Smooth muscle cell (in vitro differentiated cells): ENCODE data around the gene USP10. TPM values are rescaled to one million over a fixed set of nuclear protein-coding genes. Genes with fewer than 3 reads are reported as not detected.

ENCODE experiments used
- DNase-seq: peaks from one replicate; lab custom pipeline; 2025; ENCODE audit not compliant: unreplicated experiment; lab: John Stamatoyannopoulos, UW
- H2AFZ ChIP-seq: fragments of 200-600 bp; sonication (generic); 2 replicates; pipeline ENCODE4 v1.6.0; 2016; ENCODE audit warnings: antibody characterized with exemption, low read depth, mild to moderate bottlenecking
- H3F3A ChIP-seq: fragments of 200-600 bp; sonication (generic); 2 replicates; pipeline ENCODE4 v1.6.0; 2017; ENCODE audit warnings: antibody characterized with exemption, low read depth
- H3K27ac ChIP-seq: fragments of 200-600 bp; sonication (generic); 2 replicates; pipeline ENCODE4 v1.5.1; 2016; ENCODE audit warnings: low read depth, mild to moderate bottlenecking
- H3K27me3 ChIP-seq: fragments of 200-600 bp; sonication (generic); 2 replicates; pipeline ENCODE4 v1.6.1; 2016; ENCODE audit warnings: low read depth, mild to moderate bottlenecking
- H3K36me3 ChIP-seq: fragments of 200-600 bp; sonication (generic); 2 replicates; pipeline ENCODE4 v1.5.1; 2016; ENCODE audit warnings: low read depth
- H3K4me1 ChIP-seq: fragments of 200-600 bp; sonication (generic); 2 replicates; pipeline ENCODE4 v1.5.1; 2016; ENCODE audit warnings: low read depth
- H3K4me2 ChIP-seq: fragments of 200-600 bp; sonication (generic); 2 replicates; pipeline ENCODE4 v1.6.0; 2016; ENCODE audit warnings: mild to moderate bottlenecking
- H3K4me3 ChIP-seq: fragments of 200-600 bp; sonication (generic); 2 replicates; pipeline ENCODE4 v1.5.1; 2016; ENCODE audit warnings: mild to moderate bottlenecking
- H3K79me2 ChIP-seq: fragments of 200-600 bp; sonication (generic); 2 replicates; pipeline ENCODE4 v1.6.0; 2016; ENCODE audit warnings: low read depth, mild to moderate bottlenecking
- H3K9ac ChIP-seq: fragments of 200-600 bp; sonication (generic); 2 replicates; pipeline ENCODE4 v1.6.0; 2016; ENCODE audit warnings: low read depth
- H3K9me3 ChIP-seq: fragments of 200-600 bp; sonication (generic); replicated peaks from 2 replicates; pipeline ENCODE4 v1.5.1; 2016; ENCODE audit warnings: low read depth
- H4K20me1 ChIP-seq: fragments of 200-600 bp; sonication (generic); 2 replicates; pipeline ENCODE4 v1.6.0; 2016; ENCODE audit warnings: low read depth
- CTCF ChIP-seq: fragments of 200-600 bp; sonication (generic); IDR thresholded peaks from 2 replicates; pipeline ENCODE4 v1.5.1; 2017; ENCODE audit warnings: borderline replicate concordance, mild to moderate bottlenecking, antibody characterized with exemption; ENCODE audit not compliant: insufficient read depth, poor library complexity, severe bottlenecking
- WGBS: methylation state at CpG from one replicate; pipeline ENCODE4 v1.1.7; 2016; ENCODE audit warnings: low lambda C conversion rate; 5-methylcytosine and 5-hydroxymethylcytosine counted together
- polyA plus RNA-seq: library from polyadenylated mRNA; unstranded; fragments of >200 nt; fragmentation: Nextera tagmentation; extraction: Ambion mirVana; gene quantifications from 2 replicates; pipeline ENCODE4 v1.2.1, GENCODE V29; 2016
- total RNA-seq: library from RNA; depleted of rRNA; stranded (reverse); fragments of >200 nt; gene quantifications from 2 replicates; pipeline ENCODE4 v1.2.3, GENCODE V29; 2014

USP10 gene
- total and polyA plus RNA-seq, 2 experiments from 2014 or later: 52.5 to 56.1 TPM

GRCh38 chr16:84780544-84781376 lies 81.0 kb downstream of the USP10 start:
- Histone ChIP-seq H3K4me1 (no peaks in the 10 kb centered on the region), H3K4me3 (no peak overlapping the region), H3K27me3 (no peaks in the 10 kb centered on the region), H3K4me2 (no peak overlapping the region), H2AFZ (no peak overlapping the region), H3F3A (no peaks in the 10 kb centered on the region), H3K27ac (no peak overlapping the region), H3K36me3 (peaks cover 16% of the 10 kb centered on the region), H4K20me1 (no peaks in the 10 kb centered on the region), H3K9me3 (no peaks in the 10 kb centered on the region), H3K79me2 (no peaks in the 10 kb centered on the region), H3K9ac (no peak overlapping the region)
- no peak for DNase-seq
- TF ChIP-seq CTCF: no peak
- WGBS: 96% methylated on average over 12 of the region's 12 CpGs

- Histone ChIP-seq H3K27ac (no peak overlapping the region), H4K20me1 (no peaks in the 10 kb centered on the region), H2AFZ (no peak overlapping the region), H3K36me3 (peaks cover 15% of the 10 kb centered on the region), H3K9me3 (no peaks in the 10 kb centered on the region), H3F3A (no peaks in the 10 kb centered on the region), H3K4me3 (no peak overlapping the region), H3K4me1 (no peaks in the 10 kb centered on the region), H3K9ac (no peak overlapping the region), H3K4me2 (no peak overlapping the region), H3K79me2 (no peaks in the 10 kb centered on the region), H3K27me3 (no peaks in the 10 kb centered on the region)
- WGBS: 83% methylated on average over 2 of the region's 2 CpGs
- no peak for DNase-seq
- TF ChIP-seq CTCF: no peak
Measured at GRCh38 chr16:84782846-84783245, 83.0 kb downstream of the USP10 start.

GRCh38 chr16:84785843-84786581 lies 86.2 kb downstream of the USP10 start:
- no peaks in the 10 kb centered on the region for H3K36me3 ChIP-seq
- H3K9ac ChIP-seq: no peak overlapping the region
- no peak overlapping the region for H2AFZ ChIP-seq
- H3K4me1 ChIP-seq: no peaks in the 10 kb centered on the region
- H3K27me3 ChIP-seq: no peaks in the 10 kb centered on the region
- no peaks in the 10 kb centered on the region for H4K20me1 ChIP-seq
- H3K27ac ChIP-seq: no peak overlapping the region
- no peak overlapping the region for H3K4me2 ChIP-seq
- no peaks in the 10 kb centered on the region for H3K9me3 ChIP-seq
- no peak overlapping the region for H3K4me3 ChIP-seq
- DNase-seq: no peak
- WGBS: 89% methylated on average over 11 of the region's 11 CpGs
- no peaks in the 10 kb centered on the region for H3F3A ChIP-seq
- H3K79me2 ChIP-seq: no peaks in the 10 kb centered on the region
- no peak for TF ChIP-seq CTCF
